ENCODE data around the gene KCNQ1.

The KCNQ1 gene

GRCh38 chr11:2574043-2574552 is 129.3 kb downstream of the KCNQ1 start:
- no peak for DNase-seq

- DNase-seq: peak; percentile 67
These were observed 130.0 kb downstream of the KCNQ1 start for GRCh38 chr11:2574553-2575535.

- no peak for DNase-seq
These were observed 130.8 kb downstream of the KCNQ1 start for GRCh38 chr11:2575591-2576051.

- no peak for DNase-seq
These were observed 131.3 kb downstream of the KCNQ1 start for GRCh38 chr11:2576111-2576510.

GRCh38 chr11:2576549-2576948 is 131.7 kb downstream of the KCNQ1 start:
- DNase-seq: no peak

- DNase-seq: no peak
These were observed 132.5 kb downstream of the KCNQ1 start for GRCh38 chr11:2577031-2577990.

- no peak for DNase-seq
These were observed 133.5 kb downstream of the KCNQ1 start for GRCh38 chr11:2577991-2578928.

GRCh38 chr11:2578929-2579270 is 134.1 kb downstream of the KCNQ1 start:
- no peak for DNase-seq

- DNase-seq: no peak
These were observed 134.7 kb downstream of the KCNQ1 start for GRCh38 chr11:2579315-2580060.

GRCh38 chr11:2580061-2580421 is 135.2 kb downstream of the KCNQ1 start:
- DNase-seq: no peak

GRCh38 chr11:2580571-2581001 is 135.8 kb downstream of the KCNQ1 start:
- no peak for DNase-seq

GRCh38 chr11:2581151-2581930 is 136.5 kb downstream of the KCNQ1 start:
- DNase-seq: no peak

GRCh38 chr11:2581931-2582350 is 137.1 kb downstream of the KCNQ1 start:
- DNase-seq: no peak

GRCh38 chr11:2582351-2582945 is 137.6 kb downstream of the KCNQ1 start:
- DNase-seq: no peak

- no peak for DNase-seq
These were observed 138.3 kb downstream of the KCNQ1 start for GRCh38 chr11:2582946-2583604.

GRCh38 chr11:2583605-2583958 is 138.8 kb downstream of the KCNQ1 start:
- no peak for DNase-seq

- no peak for DNase-seq
These were observed 139.6 kb downstream of the KCNQ1 start for GRCh38 chr11:2584434-2584811.

- DNase-seq: no peak
These were observed 140.2 kb downstream of the KCNQ1 start for GRCh38 chr11:2584812-2585565.

GRCh38 chr11:2585566-2586086 is 140.8 kb downstream of the KCNQ1 start:
- no peak for DNase-seq
